ENCODE results near the gene SNAPIN.
"Not testable (repeated sequence)": the region's sequence is repeated elsewhere in the genome, so short reads cannot be mapped to it uniquely, and the experiment has no call there.

The SNAPIN gene

GRCh38 chr1:153668672-153669071, 10.2 kb downstream of the SNAPIN start:
- H3K9ac ChIP-seq (ENCODE audit: low read length); H3K4me1 ChIP-seq (ENCODE audit: control insufficient read depth, insufficient read depth, low read length); H3K27me3 ChIP-seq (ENCODE audit: control insufficient read depth, insufficient read depth, low read length); H3K27ac ChIP-seq (ENCODE audit: low read depth, low read length); H3K4me3 ChIP-seq (ENCODE audit: low read depth, low read length); H3K9me3 ChIP-seq (ENCODE audit: control insufficient read depth, insufficient read depth, low read depth, low read length): not testable (repeated sequence)
- peaks cover 66% of the 10 kb centered on the region for H3K36me3 ChIP-seq (ENCODE audit: control insufficient read depth, insufficient read depth, low read length)

GRCh38 chr1:153669606-153670005, 11.1 kb downstream of the SNAPIN start:
- Histone ChIP-seq H3K36me3 (ENCODE audit: control insufficient read depth, insufficient read depth, low read length) (peaks cover 57% of the 10 kb centered on the region), H3K27me3 (ENCODE audit: control insufficient read depth, insufficient read depth, low read length) (no peaks in the 10 kb centered on the region), H3K4me3 (ENCODE audit: low read depth, low read length) (peak overlapping the region; percentile 84), H3K9me3 (ENCODE audit: control insufficient read depth, insufficient read depth, low read depth, low read length) (no peaks in the 10 kb centered on the region), H3K27ac (ENCODE audit: low read depth, low read length) (no peak overlapping the region), H3K9ac (ENCODE audit: low read length) (peak overlapping the region; percentile 96), H3K4me1 (ENCODE audit: control insufficient read depth, insufficient read depth, low read length) (no peaks in the 10 kb centered on the region)

- H3K4me3 ChIP-seq (ENCODE audit: low read depth, low read length) = peak overlapping the region; percentile 84
- no peaks in the 10 kb centered on the region for H3K4me1 ChIP-seq (ENCODE audit: control insufficient read depth, insufficient read depth, low read length)
- H3K36me3 ChIP-seq (ENCODE audit: control insufficient read depth, insufficient read depth, low read length) = peaks cover 49% of the 10 kb centered on the region
Measured at GRCh38 chr1:153670257-153670858, 11.9 kb downstream of the SNAPIN start.

GRCh38 chr1:153670859-153671627, 12.5 kb downstream of the SNAPIN start, which contains the start of gene ILF2:
TSS of gene ILF2 (minus strand) at chr1:153670993. CDS start at chr1:153670922, 71 bp downstream.
- Histone ChIP-seq H3K27me3 (ENCODE audit: control insufficient read depth, insufficient read depth, low read length) (no peaks in the 10 kb centered on the region), H3K4me1 (ENCODE audit: control insufficient read depth, insufficient read depth, low read length) (no peaks in the 10 kb centered on the region), H3K27ac (ENCODE audit: low read depth, low read length) (peak within 1 kb of the TSS; percentile 78), H3K9ac (ENCODE audit: low read length) (peak within 1 kb of the TSS; percentile 96), H3K36me3 (ENCODE audit: control insufficient read depth, insufficient read depth, low read length) (peaks cover 42% of the 10 kb centered on the region), H3K9me3 (ENCODE audit: control insufficient read depth, insufficient read depth, low read depth, low read length) (no peaks in the 10 kb centered on the region), H3K4me3 (ENCODE audit: low read depth, low read length) (peak within 1 kb of the TSS; percentile 84)

More at GRCh38 chr1:153670257-153670858, 11.9 kb downstream of the SNAPIN start:
- Histone ChIP-seq H3K27ac (ENCODE audit: low read depth, low read length) (peak overlapping the region; percentile 78), H3K9me3 (ENCODE audit: control insufficient read depth, insufficient read depth, low read depth, low read length) (no peaks in the 10 kb centered on the region), H3K9ac (ENCODE audit: low read length) (peak overlapping the region; percentile 96), H3K27me3 (ENCODE audit: control insufficient read depth, insufficient read depth, low read length) (no peaks in the 10 kb centered on the region)

GRCh38 chr1:153671628-153672353, 13.3 kb downstream of the SNAPIN start:
- 0 out of 2 replicates have a peak overlapping the region, but pooled peaks have one; percentile 39 for H3K27ac ChIP-seq (ENCODE audit: low read depth, low read length)
- not testable (repeated sequence) for H3K4me1 ChIP-seq (ENCODE audit: control insufficient read depth, insufficient read depth, low read length); H3K9me3 ChIP-seq (ENCODE audit: control insufficient read depth, insufficient read depth, low read depth, low read length); H3K27me3 ChIP-seq (ENCODE audit: control insufficient read depth, insufficient read depth, low read length)
- peaks cover 35% of the 10 kb centered on the region for H3K36me3 ChIP-seq (ENCODE audit: control insufficient read depth, insufficient read depth, low read length)
- H3K4me3 ChIP-seq (ENCODE audit: low read depth, low read length) = peak overlapping the region; percentile 77
- peak overlapping the region; percentile 66 for H3K9ac ChIP-seq (ENCODE audit: low read length)

- Histone ChIP-seq H3K27me3 (ENCODE audit: control insufficient read depth, insufficient read depth, low read length) (peaks cover 8% of the 10 kb centered on the region), H3K36me3 (ENCODE audit: control insufficient read depth, insufficient read depth, low read length) (peaks cover 18% of the 10 kb centered on the region), H3K4me1 (ENCODE audit: control insufficient read depth, insufficient read depth, low read length) (peaks cover 5% of the 10 kb centered on the region; the same call in 1 of the 2 replicates), H3K4me3 (ENCODE audit: low read depth, low read length) (no peak overlapping the region), H3K9ac (ENCODE audit: low read length) (no peak overlapping the region), H3K27ac (ENCODE audit: low read depth, low read length) (no peak overlapping the region), H3K9me3 (ENCODE audit: control insufficient read depth, insufficient read depth, low read depth, low read length) (no peaks in the 10 kb centered on the region)
Measured at GRCh38 chr1:153673511-153673910, 15.0 kb downstream of the SNAPIN start.

- Histone ChIP-seq H3K9ac (ENCODE audit: low read length) (peak overlapping the region; percentile 45), H3K4me3 (ENCODE audit: low read depth, low read length) (peak overlapping the region; percentile 83), H3K27ac (ENCODE audit: low read depth, low read length) (no peak overlapping the region), H3K27me3 (ENCODE audit: control insufficient read depth, insufficient read depth, low read length) (peaks cover 36% of the 10 kb centered on the region), H3K36me3 (ENCODE audit: control insufficient read depth, insufficient read depth, low read length) (no peaks in the 10 kb centered on the region), H3K4me1 (ENCODE audit: control insufficient read depth, insufficient read depth, low read length) (peaks cover 13% of the 10 kb centered on the region), H3K9me3 (ENCODE audit: control insufficient read depth, insufficient read depth, low read depth, low read length) (no peaks in the 10 kb centered on the region)
Measured at GRCh38 chr1:153677718-153678518, 19.4 kb downstream of the SNAPIN start.

GRCh38 chr1:153678519-153679336, 20.2 kb downstream of the SNAPIN start, which contains the start of gene NPR1:
TSS of gene NPR1 (plus strand) at chr1:153678688. CDS start at chr1:153679109, 421 bp downstream.
- Histone ChIP-seq H3K27ac (ENCODE audit: low read depth, low read length) (no peak within 1 kb of the TSS), H3K4me3 (ENCODE audit: low read depth, low read length) (peak within 1 kb of the TSS; percentile 83), H3K36me3 (ENCODE audit: control insufficient read depth, insufficient read depth, low read length) (no peaks in the 10 kb centered on the region), H3K9me3 (ENCODE audit: control insufficient read depth, insufficient read depth, low read depth, low read length) (no peaks in the 10 kb centered on the region), H3K4me1 (ENCODE audit: control insufficient read depth, insufficient read depth, low read length) (peaks cover 13% of the 10 kb centered on the region), H3K27me3 (ENCODE audit: control insufficient read depth, insufficient read depth, low read length) (peaks cover 36% of the 10 kb centered on the region), H3K9ac (ENCODE audit: low read length) (peak within 1 kb of the TSS; percentile 53)

GRCh38 chr1:153679337-153680119, 21.0 kb downstream of the SNAPIN start:
- Histone ChIP-seq H3K4me3 (ENCODE audit: low read depth, low read length) (peak overlapping the region; percentile 83), H3K9ac (ENCODE audit: low read length) (peak overlapping the region; percentile 21), H3K4me1 (ENCODE audit: control insufficient read depth, insufficient read depth, low read length) (peaks cover 13% of the 10 kb centered on the region), H3K27me3 (ENCODE audit: control insufficient read depth, insufficient read depth, low read length) (peaks cover 36% of the 10 kb centered on the region), H3K27ac (ENCODE audit: low read depth, low read length) (no peak overlapping the region), H3K9me3 (ENCODE audit: control insufficient read depth, insufficient read depth, low read depth, low read length) (no peaks in the 10 kb centered on the region), H3K36me3 (ENCODE audit: control insufficient read depth, insufficient read depth, low read length) (no peaks in the 10 kb centered on the region)

All from HUES6 (cell line).